ENCODE data around the gene SDHB. TPM values are rescaled to one million over a fixed set of nuclear protein-coding genes. Genes with fewer than 3 reads are reported as not detected.

The SDHB gene
- total RNA-seq, 1 donor from 2014 or later = 61.2 TPM

- H3F3A ChIP-seq (ENCODE audit: low read depth) = peaks cover 19% of the 10 kb centered on the region
- peaks cover 46% of the 10 kb centered on the region for H3K79me2 ChIP-seq (ENCODE audit: low read depth)
- H3K4me2 ChIP-seq = peak overlapping the region; percentile 98
- H3K9me3 ChIP-seq (ENCODE audit: low read depth) = no peaks in the 10 kb centered on the region
- H3K27ac ChIP-seq = no peak overlapping the region
- peaks cover 44% of the 10 kb centered on the region for H3K4me1 Mint-ChIP-seq
- peaks cover 6% of the 10 kb centered on the region for H3K27me3 Mint-ChIP-seq (ENCODE audit: insufficient read depth, low read depth)
- H3K36me3 ChIP-seq = no peaks in the 10 kb centered on the region
- no peak for DNase-seq (ENCODE audit: low spot score)
- H3K4me3 ChIP-seq = no peak overlapping the region
- no peak overlapping the region for H3K27ac Mint-ChIP-seq
- H3K27me3 ChIP-seq = no peaks in the 10 kb centered on the region
- peaks cover 29% of the 10 kb centered on the region for H3K4me1 ChIP-seq
- no peak overlapping the region for H3K9ac ChIP-seq
- peaks cover 6% of the 10 kb centered on the region for H3K36me3 Mint-ChIP-seq
- H3K9me3 Mint-ChIP-seq = no peaks in the 10 kb centered on the region
- TF ChIP-seq EZH2 (IDR thresholded peaks at IDR 0.05) (no peak), EZH2phosphoT487 (IDR thresholded peaks at IDR 0.05) (no peak)
- TF ChIP-seq, protein P1, sequence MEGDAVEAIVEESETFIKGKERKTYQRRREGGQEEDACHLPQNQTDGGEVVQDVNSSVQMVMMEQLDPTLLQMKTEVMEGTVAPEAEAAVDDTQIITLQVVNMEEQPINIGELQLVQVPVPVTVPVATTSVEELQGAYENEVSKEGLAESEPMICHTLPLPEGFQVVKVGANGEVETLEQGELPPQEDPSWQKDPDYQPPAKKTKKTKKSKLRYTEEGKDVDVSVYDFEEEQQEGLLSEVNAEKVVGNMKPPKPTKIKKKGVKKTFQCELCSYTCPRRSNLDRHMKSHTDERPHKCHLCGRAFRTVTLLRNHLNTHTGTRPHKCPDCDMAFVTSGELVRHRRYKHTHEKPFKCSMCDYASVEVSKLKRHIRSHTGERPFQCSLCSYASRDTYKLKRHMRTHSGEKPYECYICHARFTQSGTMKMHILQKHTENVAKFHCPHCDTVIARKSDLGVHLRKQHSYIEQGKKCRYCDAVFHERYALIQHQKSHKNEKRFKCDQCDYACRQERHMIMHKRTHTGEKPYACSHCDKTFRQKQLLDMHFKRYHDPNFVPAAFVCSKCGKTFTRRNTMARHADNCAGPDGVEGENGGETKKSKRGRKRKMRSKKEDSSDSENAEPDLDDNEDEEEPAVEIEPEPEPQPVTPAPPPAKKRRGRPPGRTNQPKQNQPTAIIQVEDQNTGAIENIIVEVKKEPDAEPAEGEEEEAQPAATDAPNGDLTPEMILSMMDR (IDR thresholded peaks at IDR 0.05) = no peak
- peak overlapping the region; percentile 89 for H3K4me3 Mint-ChIP-seq
- no peak overlapping the region for H2AFZ ChIP-seq (replicated peaks)
- peaks cover 51% of the 10 kb centered on the region for H4K20me1 ChIP-seq (ENCODE audit: low read depth)
These were observed 75.7 kb downstream of the SDHB start for GRCh38 chr1:16978139-16978538.

GRCh38 chr1:16977377-16977776, 76.5 kb downstream of the SDHB start:
- Histone ChIP-seq H3K79me2 (ENCODE audit: low read depth) (peaks cover 46% of the 10 kb centered on the region), H2AFZ (replicated peaks) (no peak overlapping the region), H3K4me1 (peaks cover 30% of the 10 kb centered on the region), H3K36me3 (no peaks in the 10 kb centered on the region), H3K9ac (no peak overlapping the region), H3K9me3 (ENCODE audit: low read depth) (no peaks in the 10 kb centered on the region), H3K27me3 (no peaks in the 10 kb centered on the region), H3K4me3 (no peak overlapping the region), H3K4me2 (no peak overlapping the region), H4K20me1 (ENCODE audit: low read depth) (peaks cover 58% of the 10 kb centered on the region), H3K27ac (no peak overlapping the region), H3F3A (ENCODE audit: low read depth) (peaks cover 23% of the 10 kb centered on the region)
- no peak for DNase-seq (ENCODE audit: low spot score)
- Mint-ChIP-seq H3K9me3 (no peaks in the 10 kb centered on the region), H3K4me3 (peak overlapping the region; percentile 89), H3K4me1 (peaks cover 47% of the 10 kb centered on the region), H3K27me3 (ENCODE audit: insufficient read depth, low read depth) (peaks cover 6% of the 10 kb centered on the region), H3K36me3 (peaks cover 8% of the 10 kb centered on the region), H3K27ac (peak overlapping the region; percentile 60)
- no peak for TF ChIP-seq EZH2phosphoT487 (IDR thresholded peaks at IDR 0.05)
- no peak for TF ChIP-seq EZH2 (IDR thresholded peaks at IDR 0.05)
- TF ChIP-seq, protein P1 (IDR thresholded peaks at IDR 0.05) = no peak

DNA sequence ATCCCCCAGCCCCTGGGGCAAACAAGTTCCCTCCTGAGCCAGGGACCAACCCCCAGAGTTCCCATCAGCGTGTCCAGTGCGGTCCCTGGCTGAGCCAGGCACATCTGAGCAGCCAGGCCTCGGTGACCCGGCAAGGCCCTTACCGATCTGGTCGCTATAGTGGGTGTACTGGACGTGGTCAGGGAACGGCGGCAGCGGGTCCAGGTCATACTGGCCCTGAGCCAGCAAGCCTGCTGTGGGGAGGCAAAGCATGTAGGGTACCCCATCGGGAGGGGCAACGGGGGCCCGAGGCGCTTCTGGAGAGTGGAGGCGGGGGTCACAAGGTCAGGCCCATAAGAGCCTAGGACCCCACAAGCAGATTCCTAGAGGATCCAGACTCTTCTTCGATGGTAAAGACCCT, 76.9 kb downstream of the SDHB start:
- TF ChIP-seq, protein P1 (IDR thresholded peaks at IDR 0.05) = no peak
- TF ChIP-seq EZH2phosphoT487 (IDR thresholded peaks at IDR 0.05) (no peak), EZH2 (IDR thresholded peaks at IDR 0.05) (no peak)
- peaks cover 48% of the 10 kb centered on the region for H3K4me1 Mint-ChIP-seq
- peaks cover 46% of the 10 kb centered on the region for H3K79me2 ChIP-seq (ENCODE audit: low read depth)

More for the DNA sequence above, 76.9 kb downstream of the SDHB start:
- H3K9me3 Mint-ChIP-seq = no peaks in the 10 kb centered on the region
- Histone ChIP-seq H2AFZ (replicated peaks) (no peak overlapping the region), H3K36me3 (no peaks in the 10 kb centered on the region), H3K9ac (no peak overlapping the region), H3K4me1 (peaks cover 34% of the 10 kb centered on the region), H3K4me2 (no peak overlapping the region), H3K4me3 (no peak overlapping the region), H4K20me1 (ENCODE audit: low read depth) (peaks cover 63% of the 10 kb centered on the region), H3K9me3 (ENCODE audit: low read depth) (no peaks in the 10 kb centered on the region), H3F3A (ENCODE audit: low read depth) (peaks cover 27% of the 10 kb centered on the region), H3K27me3 (no peaks in the 10 kb centered on the region), H3K27ac (no peak overlapping the region)
- peaks cover 8% of the 10 kb centered on the region for H3K36me3 Mint-ChIP-seq
- DNase-seq (ENCODE audit: low spot score) = no peak
- no peak overlapping the region for H3K4me3 Mint-ChIP-seq
- H3K27ac Mint-ChIP-seq = no peak overlapping the region
- H3K27me3 Mint-ChIP-seq (ENCODE audit: insufficient read depth, low read depth) = peaks cover 6% of the 10 kb centered on the region
